ENCODE results near the gene NKAIN2. TPM values are rescaled to one million over a fixed set of nuclear protein-coding genes. Genes with fewer than 3 reads are reported as not detected.
"Not testable (repeated sequence)": the region's sequence is repeated elsewhere in the genome, so short reads cannot be mapped to it uniquely, and the experiment has no call there.

The NKAIN2 gene
- total RNA-seq, 1 donor, result under 0.01 TPM

GRCh38 chr6:123908797-123909196, 105.1 kb downstream of the NKAIN2 start:
- no peak for TF ChIP-seq CTCF (IDR thresholded peaks at IDR 0.05; ENCODE audit: insufficient read depth, low read length)
- no peak overlapping the region for H3K4me3 ChIP-seq (ENCODE audit: low read depth, low read length)
- DNase-seq (ENCODE audit: low read depth), result no peak

GRCh38 chr6:123909989-123910388, 106.3 kb downstream of the NKAIN2 start:
- no peak overlapping the region for H3K4me3 ChIP-seq (ENCODE audit: low read depth, low read length)
- DNase-seq (ENCODE audit: low read depth), result no peak
- TF ChIP-seq CTCF (IDR thresholded peaks at IDR 0.05; ENCODE audit: insufficient read depth, low read length), result no peak

- TF ChIP-seq CTCF (IDR thresholded peaks at IDR 0.05; ENCODE audit: insufficient read depth, low read length), result no peak
- DNase-seq (ENCODE audit: low read depth), result no peak
- H3K4me3 ChIP-seq (ENCODE audit: low read depth, low read length), result no peak overlapping the region
Observed at GRCh38 chr6:123913863-123914262, 110.2 kb downstream of the NKAIN2 start.

DNA sequence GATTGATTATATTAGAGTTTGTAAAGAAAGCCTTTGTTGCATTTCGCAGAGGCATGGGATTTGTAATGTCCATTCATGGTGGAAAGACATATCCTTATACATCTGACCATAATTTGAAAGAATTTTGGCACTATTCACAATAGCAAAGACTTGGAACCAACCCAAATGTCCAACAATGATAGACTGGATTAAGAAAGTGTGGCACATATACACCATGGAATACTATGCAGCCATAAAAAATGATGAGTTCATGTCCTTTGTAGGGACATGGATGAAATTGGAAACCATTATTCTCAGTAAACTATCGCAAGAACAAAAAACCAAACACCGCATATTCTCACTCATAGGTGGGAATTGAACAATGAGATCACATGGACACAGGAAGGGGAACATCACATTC, 119.7 kb downstream of the NKAIN2 start:
- not testable (repeated sequence) for H3K4me3 ChIP-seq (ENCODE audit: low read depth, low read length); DNase-seq (ENCODE audit: low read depth)

DNA sequence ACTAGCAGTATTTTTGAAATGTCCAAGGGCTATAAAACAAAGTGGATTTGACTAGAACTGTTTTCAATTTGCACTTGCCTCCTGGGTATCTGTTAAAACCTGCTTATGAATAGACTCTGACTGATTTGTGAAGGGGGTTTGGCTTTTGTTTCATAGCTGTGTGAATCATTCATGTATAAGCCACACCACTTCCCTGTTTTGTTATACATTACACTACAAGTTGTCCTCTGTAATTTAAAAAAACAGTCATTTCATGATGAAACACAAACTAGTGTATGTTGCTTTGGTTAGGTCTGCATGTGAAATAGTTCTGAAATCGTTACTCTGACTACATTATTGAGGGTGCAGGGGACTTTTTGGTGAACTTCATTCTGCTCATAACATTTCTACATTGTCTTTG, 121.7 kb downstream of the NKAIN2 start:
- no peak for TF ChIP-seq CTCF (IDR thresholded peaks at IDR 0.05; ENCODE audit: insufficient read depth, low read length)
- no peak overlapping the region for H3K4me3 ChIP-seq (ENCODE audit: low read depth, low read length)
- DNase-seq (ENCODE audit: low read depth), result no peak

DNA sequence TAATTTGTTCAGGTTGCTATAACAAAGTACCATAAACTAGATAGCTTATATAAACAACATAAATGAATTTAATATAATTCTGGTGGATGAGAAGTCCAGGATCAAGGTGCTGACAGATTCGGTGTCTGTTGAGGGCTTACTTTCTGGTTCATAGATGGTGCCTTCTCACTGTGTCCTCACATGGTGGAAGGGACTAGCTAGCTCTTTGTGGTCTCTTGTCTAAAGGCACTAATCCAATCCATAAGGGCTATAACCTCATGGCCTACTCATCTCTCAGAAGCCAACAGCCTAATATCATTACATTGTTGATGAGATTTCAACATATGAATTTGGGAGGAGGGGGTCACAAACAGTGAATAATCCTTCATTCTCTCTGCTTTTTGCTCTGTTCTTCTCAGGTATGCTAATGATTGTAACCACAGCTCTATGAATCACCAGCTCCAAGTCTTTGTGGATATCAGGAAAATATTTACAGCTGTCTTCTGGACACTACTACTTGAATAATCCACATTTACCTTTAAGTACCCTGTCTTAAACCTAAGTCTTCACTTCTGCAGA, 122.3 kb downstream of the NKAIN2 start:
- H3K4me3 ChIP-seq (ENCODE audit: low read depth, low read length), result no peak overlapping the region
- no peak for DNase-seq (ENCODE audit: low read depth)
- TF ChIP-seq CTCF (IDR thresholded peaks at IDR 0.05; ENCODE audit: insufficient read depth, low read length), result no peak

DNA sequence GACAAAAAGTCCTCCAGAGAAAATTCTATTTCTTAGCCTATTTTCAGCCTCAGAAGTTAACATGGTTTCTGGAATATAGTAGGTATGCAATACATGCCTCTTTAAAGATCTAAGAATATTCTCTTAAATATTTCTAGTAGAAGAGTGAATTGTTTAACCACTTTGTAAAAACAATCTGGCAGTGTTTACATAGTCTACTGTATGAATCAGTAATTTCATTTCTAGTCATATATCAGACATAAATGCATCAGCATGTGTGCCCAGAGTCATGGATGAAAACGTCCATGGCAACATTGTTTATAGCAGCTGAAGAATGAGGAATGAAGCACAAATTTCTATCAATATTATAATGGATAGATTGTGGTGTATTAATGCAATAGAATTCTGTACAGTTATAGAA, 124.9 kb downstream of the NKAIN2 start:
- DNase-seq (ENCODE audit: low read depth), result no peak
- TF ChIP-seq CTCF (IDR thresholded peaks at IDR 0.05; ENCODE audit: insufficient read depth, low read length), result no peak
- no peak overlapping the region for H3K4me3 ChIP-seq (ENCODE audit: low read depth, low read length)

Data from fibroblast of the aortic adventitia (primary cell).